ENCODE data around the gene HS3ST5.
"Not testable (repeated sequence)": the region's sequence is repeated elsewhere in the genome, so short reads cannot be mapped to it uniquely, and the experiment has no call there.

Gene HS3ST5

DNA sequence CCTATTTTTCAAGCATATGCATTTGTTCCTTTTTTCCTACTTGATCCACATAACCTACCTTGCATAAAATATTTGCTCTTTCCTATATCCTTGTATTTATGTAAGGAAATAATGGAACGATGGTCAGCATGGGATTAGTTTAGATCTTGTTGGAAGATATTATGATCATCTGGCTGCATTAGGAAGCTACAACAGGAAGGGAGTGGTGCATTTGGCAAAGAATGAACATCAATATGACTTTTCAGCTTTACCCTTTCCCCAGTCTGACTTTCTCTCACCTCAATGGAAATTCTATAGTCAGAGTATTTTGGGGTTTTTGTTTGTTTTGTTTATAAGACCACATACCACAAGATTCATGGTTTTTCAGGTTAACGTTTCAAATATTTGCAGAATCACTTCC is 66.0 kb downstream of the HS3ST5 start:
- DNase-seq (ENCODE audit: low read depth): no peak

GRCh38 chr6:114274836-114275235 is 68.0 kb downstream of the HS3ST5 start:
- DNase-seq (ENCODE audit: low read depth): no peak

DNA sequence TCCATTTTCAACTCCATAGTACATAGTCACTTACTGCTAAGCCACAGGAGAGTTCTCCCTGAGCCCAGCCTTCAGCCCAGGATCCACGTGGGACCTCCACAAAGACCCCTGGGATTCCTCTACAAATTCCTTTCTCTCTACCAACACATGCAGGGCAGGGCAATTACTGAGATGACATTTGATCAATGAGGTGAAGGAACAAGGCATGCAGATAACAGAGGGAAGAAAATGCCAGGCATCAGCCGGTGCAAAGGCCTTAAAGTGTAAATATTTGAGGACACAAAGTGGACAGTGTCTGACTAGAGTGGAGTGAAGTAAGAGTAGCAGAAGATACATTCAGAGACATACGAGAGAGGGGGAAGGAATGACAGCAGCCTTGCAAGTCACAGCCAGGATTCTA is 70.2 kb downstream of the HS3ST5 start:
- DNase-seq (ENCODE audit: low read depth): no peak

DNA sequence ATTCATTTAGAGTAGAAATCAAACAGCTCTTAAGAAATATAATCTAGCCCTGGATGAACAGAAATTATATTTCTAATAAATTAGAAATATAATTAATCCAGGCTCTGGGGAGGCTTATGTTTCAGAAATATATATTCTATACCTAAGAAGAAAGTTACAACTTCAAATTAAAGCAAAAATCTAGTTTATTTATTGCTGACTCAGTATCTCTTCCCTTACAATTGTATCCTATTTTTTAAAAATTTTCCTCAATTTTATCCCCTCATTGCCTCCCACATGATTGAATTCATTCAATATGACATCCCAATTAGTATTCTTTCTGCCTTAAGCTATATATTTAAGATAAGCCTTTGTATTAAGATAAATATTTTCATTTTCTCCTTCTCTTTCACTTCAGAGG is 71.4 kb downstream of the HS3ST5 start:
- DNase-seq (ENCODE audit: low read depth): no peak

GRCh38 chr6:114267897-114268296 is 74.9 kb downstream of the HS3ST5 start:
- no peak for DNase-seq (ENCODE audit: low read depth)

GRCh38 chr6:114260810-114261209 is 82.0 kb downstream of the HS3ST5 start:
- DNase-seq (ENCODE audit: low read depth): no peak

- no peak for DNase-seq (ENCODE audit: low read depth)
Measured at GRCh38 chr6:114258376-114258775, 84.4 kb downstream of the HS3ST5 start.

GRCh38 chr6:114253431-114253830 is 89.4 kb downstream of the HS3ST5 start:
- DNase-seq (ENCODE audit: low read depth): no peak

DNA sequence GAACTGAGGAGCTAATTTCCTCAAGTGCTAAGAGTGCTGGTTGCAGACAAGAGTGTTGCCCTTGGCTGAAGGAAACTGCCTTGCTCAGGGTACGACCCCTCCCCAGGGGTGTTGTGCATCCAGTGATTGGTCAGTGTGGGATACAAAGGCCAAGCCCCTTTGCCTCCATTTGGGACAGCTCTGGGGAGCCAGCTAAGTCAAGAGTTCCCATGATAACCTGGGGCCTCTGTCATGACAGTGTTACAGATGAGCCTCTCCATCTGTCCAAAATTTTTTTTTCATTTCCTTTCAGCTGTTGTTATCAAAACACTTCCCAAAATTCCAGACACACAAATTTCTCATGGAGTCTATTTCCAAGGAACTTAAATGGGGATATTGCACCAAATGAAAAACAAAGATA is 93.3 kb downstream of the HS3ST5 start:
- DNase-seq (ENCODE audit: low read depth): no peak

- no peak for DNase-seq (ENCODE audit: low read depth)
Measured at GRCh38 chr6:114247101-114247500, 95.7 kb downstream of the HS3ST5 start.

- no peak for DNase-seq (ENCODE audit: low read depth)
Measured at GRCh38 chr6:114240796-114241195, 102.0 kb downstream of the HS3ST5 start.

DNA sequence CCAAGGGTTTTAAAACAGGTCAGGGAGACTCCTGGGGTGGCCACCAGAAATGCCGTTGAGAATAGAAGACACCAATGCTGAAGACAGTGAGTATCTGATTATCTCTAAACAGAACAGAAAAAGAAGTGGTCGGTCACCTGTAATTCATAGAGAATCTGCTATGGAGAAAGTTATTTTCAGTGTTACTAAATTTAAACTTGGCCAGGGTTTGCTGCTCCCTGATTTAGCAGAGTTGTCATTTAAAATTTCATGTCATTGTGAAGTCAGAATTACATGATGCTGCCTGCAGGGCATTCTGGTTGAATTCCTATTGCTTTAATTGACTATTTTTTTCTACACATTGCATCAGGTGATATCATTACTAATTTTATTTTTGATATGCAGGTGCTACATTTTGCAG is 114.1 kb downstream of the HS3ST5 start:
- DNase-seq (ENCODE audit: low read depth): no peak

DNA sequence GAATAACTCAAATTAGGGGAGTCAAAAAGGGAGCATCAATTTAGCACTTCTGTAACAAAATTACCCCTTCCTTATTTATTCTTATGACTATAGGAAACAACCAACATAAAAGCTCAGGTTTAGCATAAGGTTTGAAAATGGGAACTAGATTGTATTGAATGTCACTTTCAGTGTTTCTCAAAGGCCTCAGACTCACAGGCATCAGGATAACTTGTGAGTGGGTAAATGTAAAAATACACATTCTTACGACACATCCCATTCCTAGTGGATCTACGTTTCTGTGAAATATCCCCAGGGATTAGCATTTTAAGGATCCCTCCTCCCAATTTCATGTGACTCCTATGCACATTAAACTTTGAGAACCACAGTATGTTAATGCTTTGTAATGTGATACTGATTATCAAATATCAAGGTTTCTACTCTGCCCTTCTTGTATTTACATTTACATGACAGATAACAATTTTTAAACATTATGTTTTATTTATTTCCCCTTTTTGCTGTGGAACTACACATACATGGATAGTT is 114.8 kb downstream of the HS3ST5 start:
- no peak for DNase-seq (ENCODE audit: low read depth)

GRCh38 chr6:114220241-114220640 is 122.6 kb downstream of the HS3ST5 start:
- no peak for DNase-seq (ENCODE audit: low read depth)

DNA sequence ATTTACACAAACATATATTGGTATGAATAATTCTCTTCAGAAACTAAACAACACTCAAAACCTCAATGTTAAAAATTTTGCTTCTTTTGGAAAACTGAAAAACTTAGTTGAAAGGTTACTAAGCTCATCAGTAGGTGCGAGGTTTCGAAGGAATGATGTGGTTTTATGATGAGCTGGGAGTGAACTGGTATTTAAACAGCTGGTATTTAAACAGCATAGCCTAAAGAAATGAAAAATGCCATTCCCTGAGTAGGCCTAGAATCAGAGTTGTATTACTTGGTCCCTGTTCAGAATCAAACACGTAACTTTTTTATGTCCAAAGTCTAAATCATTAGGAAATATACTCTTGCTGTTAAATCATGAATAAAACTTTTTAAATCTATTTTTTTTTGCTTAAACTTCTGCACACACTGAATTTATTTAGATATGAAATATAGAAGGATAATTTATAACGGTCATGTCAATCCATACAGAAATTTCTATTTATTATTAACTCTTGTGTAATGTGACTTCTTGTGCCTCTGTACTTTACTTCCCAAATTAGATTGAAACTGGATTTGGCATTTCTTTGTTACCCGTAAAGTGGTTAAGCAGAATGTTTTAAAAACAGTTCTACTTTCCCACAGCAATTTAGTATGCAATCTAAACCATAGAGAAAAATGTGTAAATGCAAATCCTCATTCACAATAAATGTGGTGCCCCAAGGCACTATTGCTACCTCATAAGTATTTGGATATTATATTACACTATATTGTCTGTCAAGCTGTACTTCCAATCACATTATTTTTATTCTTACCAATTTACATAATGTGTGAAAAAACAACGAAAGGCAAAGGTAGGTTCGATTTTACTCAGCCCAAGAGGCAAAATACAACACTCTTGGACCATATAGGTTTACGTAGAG is 124.1 kb downstream of the HS3ST5 start:
- no peak for DNase-seq (ENCODE audit: low read depth)

DNA sequence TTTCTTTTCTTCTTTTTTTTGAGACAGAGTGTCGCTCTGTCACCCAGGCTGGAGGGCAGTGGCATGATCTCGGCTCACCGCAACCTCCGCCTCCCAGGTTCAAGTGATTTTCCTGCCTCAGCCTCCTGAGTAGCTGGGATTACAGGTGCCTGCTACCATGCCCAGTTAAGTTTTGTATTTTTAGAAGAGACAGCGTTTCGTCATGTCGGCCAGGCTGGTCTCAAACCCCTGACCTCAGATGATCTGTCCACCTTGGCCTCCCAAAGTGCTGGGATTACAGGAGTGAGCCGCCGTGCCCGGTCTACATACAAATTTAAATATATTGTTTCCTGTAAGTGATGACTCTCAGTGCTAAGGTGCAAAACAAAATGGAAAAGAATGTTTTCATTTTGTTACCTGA is 124.8 kb downstream of the HS3ST5 start:
- DNase-seq (ENCODE audit: low read depth): not testable (repeated sequence)

DNA sequence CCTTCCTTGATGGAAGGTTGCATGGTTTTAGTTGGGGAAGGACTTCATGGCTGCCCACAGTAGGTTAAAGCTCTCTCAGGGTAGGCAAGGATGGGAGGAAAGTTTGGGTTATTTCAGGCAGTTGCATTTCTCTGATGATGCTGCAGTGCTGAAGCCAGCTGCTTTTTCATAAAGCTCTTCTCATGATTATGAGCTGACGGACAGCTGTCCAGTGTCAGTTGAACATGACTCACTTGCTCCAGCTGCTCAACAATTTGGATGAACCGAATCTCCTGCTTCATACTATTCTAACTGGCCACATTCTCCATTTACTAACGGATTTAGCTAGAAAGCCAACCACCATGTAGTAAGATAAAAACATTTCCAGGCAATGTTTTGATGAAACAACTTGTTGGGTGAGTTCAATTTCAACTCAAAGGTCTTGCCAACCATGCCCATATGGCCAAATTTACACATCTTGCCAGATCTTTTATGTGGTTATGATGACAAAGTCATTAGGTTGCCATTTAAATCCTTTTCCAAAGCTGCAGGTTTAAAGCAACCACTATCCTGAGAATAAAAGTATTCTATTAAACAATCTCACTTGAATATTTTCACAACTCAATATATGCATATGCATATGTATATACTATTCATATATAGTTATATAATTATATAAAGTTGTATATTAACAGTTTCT is 125.9 kb downstream of the HS3ST5 start:
- no peak for DNase-seq (ENCODE audit: low read depth)

DNA sequence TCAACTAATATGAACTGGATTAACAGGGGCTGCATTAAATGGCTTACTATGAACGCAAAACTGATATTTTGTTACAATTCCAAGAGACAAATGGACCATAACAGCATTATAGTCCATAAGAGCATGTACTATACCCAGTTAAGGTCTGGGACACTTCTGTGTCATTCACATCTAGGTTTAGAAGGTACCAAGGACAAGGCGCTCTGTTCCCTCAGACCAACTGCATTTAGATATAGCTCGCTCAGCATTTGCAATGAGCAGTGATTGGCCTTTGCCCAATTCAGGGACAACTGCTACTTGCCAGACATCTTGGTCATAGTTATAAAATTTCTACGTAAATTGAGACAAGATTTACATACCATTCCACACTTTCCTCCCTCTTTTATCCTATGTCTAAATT is 132.4 kb downstream of the HS3ST5 start:
- DNase-seq (ENCODE audit: low read depth): no peak

GRCh38 chr6:114203460-114203859 is 139.4 kb downstream of the HS3ST5 start:
- no peak for DNase-seq (ENCODE audit: low read depth)

GRCh38 chr6:114202389-114202788 is 140.4 kb downstream of the HS3ST5 start:
- no peak for DNase-seq (ENCODE audit: low read depth)

- no peak for DNase-seq (ENCODE audit: low read depth)
Measured at GRCh38 chr6:114200891-114201290, 141.9 kb downstream of the HS3ST5 start.

- DNase-seq (ENCODE audit: low read depth): no peak
Measured at GRCh38 chr6:114195631-114196403, 147.0 kb downstream of the HS3ST5 start.

- DNase-seq (ENCODE audit: low read depth): no peak
Measured at GRCh38 chr6:114195027-114195365, 147.8 kb downstream of the HS3ST5 start.

Measured in CMK (cell line).